WTC11 (cell line): Measurements from ENCODE around the gene NUP214. TPM values are rescaled to one million over a fixed set of nuclear protein-coding genes. Genes with fewer than 3 reads are reported as not detected.

Source experiments
- ATAC-seq: fragments of 200-7000 bp; cut with Tn5 transposase; 2 replicates; pipeline ENCODE4 v1.10.0; 2021; ENCODE audit warnings: mild to moderate bottlenecking, moderate library complexity
- CTCF ChIA-PET: fragments of 300-600 bp; sonication (Branson Sonifier 250); formaldehyde crosslinking; loops from one replicate; lab custom pipeline; 2021; ENCODE audit warnings: antibody characterized with exemption; lab: Charles Lee
- POLR2A ChIA-PET: fragments of 350-600 bp; sonication (Branson Sonifier 250); formaldehyde crosslinking; loops from one replicate; lab custom pipeline; 2021; ENCODE audit warnings: antibody characterized with exemption; lab: Charles Lee
- DNase-seq: peaks from one replicate; pipeline ENCODE4 v3.0.0; 2021; ENCODE audit warnings: low spot score
- H3K27ac Mint-ChIP-seq: 2 replicates; pipeline ENCODE4 v1.8.0; 2021; ENCODE audit warnings: mixed read lengths
- H3K27me3 Mint-ChIP-seq: 2 replicates; pipeline ENCODE4 v1.8.0; 2021; ENCODE audit warnings: low read depth, mild to moderate bottlenecking, moderate library complexity, mixed read lengths
- H3K36me3 Mint-ChIP-seq: 2 replicates; pipeline ENCODE4 v1.8.0; 2021; ENCODE audit warnings: mixed read lengths
- H3K4me1 Mint-ChIP-seq: 2 replicates; pipeline ENCODE4 v1.8.0; 2022; ENCODE audit warnings: mixed read lengths
- H3K4me3 Mint-ChIP-seq: 2 replicates; pipeline ENCODE4 v1.8.0; 2021; ENCODE audit warnings: mild to moderate bottlenecking, moderate library complexity, mixed read lengths
- H3K9me3 Mint-ChIP-seq: 2 replicates; pipeline ENCODE4 v1.8.0; 2021; ENCODE audit warnings: mixed read lengths
- ARID4B ChIP-seq: sonication (generic); formaldehyde crosslinking; IDR thresholded peaks from 2 replicates; pipeline ENCODE4 v1.8.0; 2023; ENCODE audit warnings: missing genetic modification reagents, mild to moderate bottlenecking, borderline replicate concordance
- ATF6 ChIP-seq: sonication (generic); formaldehyde crosslinking; IDR thresholded peaks from 2 replicates; pipeline ENCODE4 v1.8.1; 2023; ENCODE audit warnings: mild to moderate bottlenecking, missing genetic modification reagents
- CTCF ChIP-seq: fragments of 200-600 bp; IDR thresholded peaks from 2 replicates; pipeline ENCODE4 v1.8.0; 2022; ENCODE audit warnings: antibody characterized with exemption
- E2F1 ChIP-seq: sonication (generic); formaldehyde crosslinking; IDR thresholded peaks from 2 replicates; pipeline ENCODE4 v1.8.0; 2022; ENCODE audit warnings: mild to moderate bottlenecking, missing genetic modification reagents
- HMGXB4 ChIP-seq: sonication (generic); formaldehyde crosslinking; IDR thresholded peaks from 2 replicates; pipeline ENCODE4 v1.8.1; 2023; ENCODE audit warnings: mild to moderate bottlenecking, moderate library complexity, missing genetic modification reagents
- IRF1 ChIP-seq: sonication (generic); formaldehyde crosslinking; IDR thresholded peaks from 2 replicates; pipeline ENCODE4 v1.8.0; 2023; ENCODE audit warnings: missing genetic modification reagents
- MLX ChIP-seq: sonication (generic); formaldehyde crosslinking; IDR thresholded peaks from 2 replicates; pipeline ENCODE4 v1.8.1; 2023; ENCODE audit warnings: mild to moderate bottlenecking, missing genetic modification reagents, moderate library complexity
- NR1H2 ChIP-seq: sonication (generic); formaldehyde crosslinking; IDR thresholded peaks from 2 replicates; pipeline ENCODE4 v1.9.0; 2021; ENCODE audit warnings: mild to moderate bottlenecking, moderate library complexity, missing genetic modification reagents
- PRRX2 ChIP-seq: fragments of 250-450 bp; sonication (Bioruptor Pico); IDR thresholded peaks from 2 replicates; pipeline ENCODE4 v1.8.0; 2021; ENCODE audit warnings: mild to moderate bottlenecking
- SMAD3 ChIP-seq: sonication (generic); formaldehyde crosslinking; IDR thresholded peaks from 2 replicates; pipeline ENCODE4 v1.8.0; 2022; ENCODE audit warnings: missing genetic modification reagents, mild to moderate bottlenecking, borderline replicate concordance
- SOX15 ChIP-seq: fragments of 250-450 bp; sonication (Bioruptor Pico); IDR thresholded peaks from 2 replicates; pipeline ENCODE4 v1.9.0; 2021; ENCODE audit warnings: mild to moderate bottlenecking
- USF1 ChIP-seq: sonication (generic); formaldehyde crosslinking; IDR thresholded peaks from 2 replicates; pipeline ENCODE4 v1.8.0; 2022; ENCODE audit warnings: mild to moderate bottlenecking, missing genetic modification reagents
- ZNF263 ChIP-seq: sonication (generic); formaldehyde crosslinking; IDR thresholded peaks from 2 replicates; pipeline ENCODE4 v1.8.1; 2022; ENCODE audit warnings: low read depth, mild to moderate bottlenecking, moderate library complexity, missing genetic modification reagents
- ZNF532 ChIP-seq: fragments of 250-450 bp; sonication (Bioruptor Pico); IDR thresholded peaks from 2 replicates; pipeline ENCODE4 v1.9.0; 2021; ENCODE audit warnings: mild to moderate bottlenecking, borderline replicate concordance
- total RNA-seq: library from RNA; stranded (reverse); gene quantifications from 3 replicates; pipeline ENCODE4 v1.2.3, GENCODE V29; 2021

NUP214 gene
- total RNA-seq, 1 experiment from 2014 or later: 41.8 TPM

- TF ChIP-seq ARID4B (no peak), SOX15 (CRISPR knock-in tag) (no peak), MLX (CRISPR knock-in tag) (no peak), E2F1 (CRISPR knock-in tag) (no peak), HMGXB4 (CRISPR knock-in tag) (no peak)
Observed at GRCh38 chr9:131226226-131226625, 100.8 kb downstream of the NUP214 start (continued).

- no peak for DNase-seq
- Mint-ChIP-seq H3K9me3 (no peaks in the 10 kb centered on the region), H3K27ac (peak overlapping the region; percentile 81), H3K4me1 (peaks cover 30% of the 10 kb centered on the region), H3K27me3 (no peaks in the 10 kb centered on the region), H3K4me3 (peak overlapping the region; percentile 27), H3K36me3 (peaks cover 30% of the 10 kb centered on the region)
- ATAC-seq: peak; percentile 51
- CTCF ChIA-PET: interaction anchor here (0.6 to 4.7 kb wide), 4 partner anchors 75 to 146 kb away, joined by 3 to 23 read pairs (median 5); no protein-coding TSS in a partner anchor
- POLR2A ChIA-PET: interaction anchor here (0.6 kb wide), 1 partner anchor 64 kb away, joined by 6 read pairs; no protein-coding TSS in a partner anchor
- TF ChIP-seq SMAD3 (CRISPR knock-in tag) (no peak), ZNF263 (CRISPR knock-in tag) (no peak), ATF6 (CRISPR knock-in tag) (no peak), USF1 (no peak), CTCF (no peak), ZNF532 (CRISPR knock-in tag) (no peak), IRF1 (CRISPR knock-in tag) (no peak), NR1H2 (CRISPR knock-in tag) (no peak), PRRX2 (no peak)
Observed at GRCh38 chr9:131227112-131227958, 101.9 kb downstream of the NUP214 start.
